ENCODE results near the gene SDE2.
"Not testable (repeated sequence)": the region's sequence is repeated elsewhere in the genome, so short reads cannot be mapped to it uniquely, and the experiment has no call there.

Gene SDE2

DNA sequence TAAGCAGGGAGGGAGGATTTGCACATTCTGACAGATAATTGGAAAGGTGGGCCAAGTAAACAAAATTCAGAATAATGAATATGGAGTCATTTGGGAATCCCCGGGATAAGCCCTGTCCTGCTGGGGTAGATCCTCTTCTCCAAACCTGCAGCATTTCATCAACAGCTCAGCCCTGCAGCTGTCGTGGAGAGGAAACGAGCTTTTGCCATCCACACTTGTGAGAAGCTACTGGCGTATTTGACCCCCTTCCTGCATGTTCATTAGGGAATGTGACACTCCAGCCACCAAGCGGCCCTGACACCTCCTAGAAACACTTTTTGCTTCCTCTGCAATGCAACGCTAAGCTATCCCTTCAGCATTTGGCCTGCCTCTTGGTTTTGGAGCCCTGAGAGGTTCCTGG is 50.1 kb downstream of the SDE2 start:
- TF ChIP-seq POLR2A (IDR thresholded peaks at IDR 0.05; ENCODE audit: low read depth, low read length): no peak
- DNase-seq (ENCODE audit: insufficient read length, low spot score): no peak
- no peak for FAIRE-seq

DNA sequence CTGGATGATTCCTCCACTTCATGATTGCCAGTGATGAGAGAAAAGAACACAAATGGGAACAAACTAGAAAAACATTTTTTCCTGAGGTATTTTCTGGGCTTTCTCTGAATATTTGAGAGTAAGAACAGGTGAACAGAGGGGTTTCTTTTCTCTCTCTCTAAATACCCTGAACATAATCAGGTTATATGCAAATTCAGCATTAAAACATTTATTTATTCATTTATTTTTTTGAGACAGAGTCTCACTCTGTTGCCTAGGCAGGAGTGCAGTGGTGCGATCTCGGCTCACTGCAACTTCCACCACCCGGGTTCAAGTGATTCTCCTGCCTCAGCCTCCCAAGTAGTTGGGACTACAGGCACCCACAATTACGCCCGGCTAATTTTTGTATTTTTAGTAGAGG is 52.3 kb downstream of the SDE2 start:
- no peak for FAIRE-seq
- TF ChIP-seq POLR2A (IDR thresholded peaks at IDR 0.05; ENCODE audit: low read depth, low read length): no peak
- DNase-seq (ENCODE audit: insufficient read length, low spot score): no peak

DNA sequence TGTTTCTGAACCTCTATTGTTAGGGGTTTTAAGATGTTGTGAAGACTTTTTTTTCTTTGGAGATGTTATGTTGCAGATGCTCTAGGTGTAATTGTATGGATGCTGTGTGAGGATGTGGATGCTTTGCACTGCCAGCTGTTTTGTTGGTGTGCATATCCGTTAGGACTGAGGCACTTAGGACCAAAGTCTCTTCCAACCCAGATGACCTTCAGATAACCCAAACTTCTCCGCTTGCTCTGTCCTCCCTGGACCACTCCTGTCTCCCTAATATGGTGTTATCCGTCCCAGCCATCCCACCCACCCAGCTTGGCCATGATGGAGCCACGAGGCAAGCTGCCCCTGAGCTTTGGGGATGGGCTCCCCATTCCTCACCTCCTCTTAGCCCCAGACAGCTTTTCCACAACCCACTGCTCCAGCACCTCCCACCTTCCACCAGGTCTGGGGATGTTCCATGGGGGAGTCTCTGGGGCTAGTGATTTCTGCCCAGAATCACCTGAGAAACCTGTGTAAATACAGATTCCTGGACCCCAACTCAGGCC is 53.0 kb downstream of the SDE2 start:
- TF ChIP-seq POLR2A (IDR thresholded peaks at IDR 0.05; ENCODE audit: low read depth, low read length): no peak
- no peak for DNase-seq (ENCODE audit: insufficient read length, low spot score)
- FAIRE-seq: no peak

DNA sequence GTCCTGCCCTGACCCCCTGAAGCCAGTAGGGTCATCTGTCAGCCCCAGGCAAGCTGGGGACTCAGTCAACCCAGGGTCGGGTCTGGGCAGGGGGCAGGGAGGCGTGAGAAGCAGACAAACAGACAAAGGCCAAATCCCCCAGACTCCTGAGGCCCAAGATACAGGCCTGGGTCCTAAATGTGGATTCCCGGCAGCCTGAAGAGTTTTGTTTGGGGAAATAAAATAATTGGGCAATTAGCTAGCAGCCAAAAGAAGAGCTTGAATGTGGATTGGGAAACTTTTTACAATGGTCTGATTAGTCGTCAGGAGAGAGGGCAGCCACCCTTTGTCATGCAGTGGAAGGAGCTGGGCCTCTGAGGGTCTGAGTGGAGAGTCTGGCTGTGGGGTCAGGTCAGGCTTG is 53.6 kb downstream of the SDE2 start:
- DNase-seq (ENCODE audit: insufficient read length, low spot score) (no peak), FAIRE-seq (no peak)
- no peak for TF ChIP-seq POLR2A (IDR thresholded peaks at IDR 0.05; ENCODE audit: low read depth, low read length)

DNA sequence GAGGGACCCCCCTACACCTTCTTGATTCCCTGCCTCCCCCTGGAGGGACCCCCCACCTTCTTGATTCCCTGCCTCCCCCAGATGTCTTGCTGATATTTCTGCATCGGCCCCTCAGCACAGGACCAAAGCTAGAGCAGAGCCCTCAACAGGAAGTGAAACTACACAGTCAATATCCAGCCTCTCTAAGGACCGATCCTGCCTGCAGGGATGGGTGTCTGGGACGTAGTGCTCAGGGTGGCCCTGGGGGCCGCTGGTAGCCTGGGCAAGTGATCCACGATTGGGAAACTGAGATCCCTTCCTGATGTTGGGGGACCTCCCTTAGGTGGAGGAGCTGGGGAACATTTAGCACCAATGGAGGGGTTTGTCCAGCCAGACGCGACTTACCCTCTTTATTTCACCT is 54.2 kb downstream of the SDE2 start:
- FAIRE-seq (no peak), DNase-seq (ENCODE audit: insufficient read length, low spot score) (no peak)
- no peak for TF ChIP-seq POLR2A (IDR thresholded peaks at IDR 0.05; ENCODE audit: low read depth, low read length)

DNA sequence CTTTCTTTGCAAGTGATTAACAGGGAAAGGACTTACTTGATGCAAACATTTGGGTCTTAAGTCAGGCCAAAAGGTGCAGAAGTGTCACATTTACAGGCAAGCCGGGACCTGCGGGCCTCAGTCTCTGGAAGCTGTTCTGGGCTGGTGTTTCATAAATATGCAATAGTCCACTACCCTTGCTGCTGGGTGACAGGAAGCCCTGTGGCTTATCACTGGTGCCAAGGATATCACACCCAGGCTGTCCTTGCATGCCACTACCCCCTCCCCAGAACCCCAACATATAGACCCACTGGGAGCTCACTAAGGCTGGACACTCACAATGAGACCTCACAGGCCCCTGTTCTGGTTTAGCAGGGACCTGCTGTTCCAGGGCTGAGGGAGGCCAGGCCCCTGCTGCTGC is 54.8 kb downstream of the SDE2 start:
- no peak for TF ChIP-seq POLR2A (IDR thresholded peaks at IDR 0.05; ENCODE audit: low read depth, low read length)
- no peak for FAIRE-seq
- no peak for DNase-seq (ENCODE audit: insufficient read length, low spot score)

DNA sequence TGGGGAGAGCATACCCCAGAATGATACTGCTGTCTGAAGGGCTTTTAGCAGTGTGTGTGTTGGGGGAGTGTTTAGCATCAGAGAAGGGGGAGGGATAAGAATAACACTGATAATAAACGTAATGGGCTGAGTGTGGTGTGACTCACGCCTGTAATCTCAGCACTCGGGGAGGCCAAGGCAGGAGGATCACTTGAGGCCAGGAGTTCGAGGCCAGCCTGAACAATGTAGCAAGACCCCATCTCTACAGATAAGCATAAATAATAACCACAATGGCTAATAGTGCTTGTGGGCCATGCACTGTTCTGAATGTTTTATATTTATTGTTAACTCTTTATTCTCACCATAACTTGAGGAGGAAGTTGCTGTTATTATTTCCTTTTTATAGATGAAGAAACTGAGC is 55.6 kb downstream of the SDE2 start:
- no peak for TF ChIP-seq POLR2A (IDR thresholded peaks at IDR 0.05; ENCODE audit: low read depth, low read length)
- DNase-seq (ENCODE audit: insufficient read length, low spot score): no peak
- FAIRE-seq: no peak

DNA sequence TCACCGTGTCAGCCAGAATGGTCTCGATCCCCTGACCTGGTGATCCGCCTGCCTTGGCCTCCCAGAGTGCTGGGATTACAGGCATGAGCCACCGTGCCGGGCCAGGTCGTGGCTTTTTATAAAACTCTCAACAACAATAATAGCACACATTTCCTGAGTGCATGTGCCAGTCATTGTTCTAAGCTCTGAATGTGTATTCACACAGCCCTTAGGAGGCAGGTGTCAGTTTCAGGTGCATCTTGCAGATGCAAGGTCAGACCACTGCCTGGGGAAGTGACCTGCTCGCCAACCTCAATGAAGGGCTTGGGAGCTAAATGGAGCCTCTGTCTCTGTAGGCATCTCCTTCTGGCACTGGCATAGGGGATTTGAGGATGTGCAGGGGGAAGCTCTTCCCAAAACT is 56.6 kb downstream of the SDE2 start:
- FAIRE-seq (no peak), DNase-seq (ENCODE audit: insufficient read length, low spot score) (no peak)
- TF ChIP-seq POLR2A (IDR thresholded peaks at IDR 0.05; ENCODE audit: low read depth, low read length): no peak

DNA sequence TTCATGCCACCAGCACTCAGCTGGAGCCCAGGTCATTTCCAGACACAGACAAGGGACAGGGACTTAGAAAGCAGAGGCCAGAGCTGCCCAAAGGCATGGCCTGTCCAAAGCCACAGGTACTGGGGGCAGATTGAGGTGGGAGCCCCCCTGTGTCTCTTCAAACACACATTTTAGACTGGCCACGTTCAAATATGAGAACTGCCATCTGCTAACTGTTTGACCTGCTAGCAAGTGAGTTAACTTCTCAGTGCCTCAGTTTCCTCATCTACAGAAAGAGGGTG is 57.3 kb downstream of the SDE2 start:
- FAIRE-seq: no peak
- TF ChIP-seq POLR2A (IDR thresholded peaks at IDR 0.05; ENCODE audit: low read depth, low read length): no peak

DNA sequence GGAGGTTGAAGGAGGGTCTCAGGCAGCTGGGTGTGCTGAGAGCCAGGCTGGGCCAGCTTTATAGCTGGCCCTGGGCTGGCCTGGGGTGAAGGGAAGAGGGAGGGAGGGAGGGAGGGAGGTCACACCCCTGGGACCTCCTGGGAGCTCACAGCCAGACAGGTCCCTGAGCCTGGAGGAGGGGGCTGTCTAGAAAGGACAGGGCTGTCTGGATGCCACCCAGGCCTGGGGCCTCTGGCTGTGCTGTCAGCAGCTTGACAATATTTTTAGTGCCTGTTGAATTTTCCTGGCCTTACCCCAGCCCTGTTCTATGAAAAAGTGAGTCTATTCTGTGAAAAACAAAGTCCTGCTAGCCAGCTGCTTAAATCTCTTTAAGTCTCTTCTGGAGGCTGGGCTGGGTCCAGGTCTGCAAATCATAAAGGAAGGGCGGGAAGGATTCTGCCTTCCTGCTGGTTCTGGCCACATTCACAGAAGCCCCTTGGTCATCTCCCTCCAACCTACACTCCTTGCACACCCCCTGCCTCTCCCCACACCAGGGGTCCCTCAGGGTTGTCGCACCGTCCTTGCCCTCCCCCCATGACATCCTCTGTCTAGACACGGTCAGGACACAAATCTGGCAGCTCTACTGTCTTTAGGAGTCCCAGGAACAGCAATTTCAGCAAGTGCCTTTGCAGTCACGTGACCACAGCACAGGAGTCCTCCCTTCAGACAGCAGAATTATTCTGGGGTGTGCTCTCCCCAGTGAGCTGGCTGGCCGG is 57.8 kb downstream of the SDE2 start, which contains the start of gene LEFTY2:
TSS of gene LEFTY2 (minus strand) at position 34 of the 755 bp plus-strand sequence. CDS start 80 bp downstream, outside the sequence.
- DNase-seq (ENCODE audit: insufficient read length, low spot score) (no peak), FAIRE-seq (no peak)
- TF ChIP-seq POLR2A (IDR thresholded peaks at IDR 0.05; ENCODE audit: low read depth, low read length): no peak

More for the DNA sequence above, 57.3 kb downstream of the SDE2 start:
- no peak for DNase-seq (ENCODE audit: insufficient read length, low spot score)

DNA sequence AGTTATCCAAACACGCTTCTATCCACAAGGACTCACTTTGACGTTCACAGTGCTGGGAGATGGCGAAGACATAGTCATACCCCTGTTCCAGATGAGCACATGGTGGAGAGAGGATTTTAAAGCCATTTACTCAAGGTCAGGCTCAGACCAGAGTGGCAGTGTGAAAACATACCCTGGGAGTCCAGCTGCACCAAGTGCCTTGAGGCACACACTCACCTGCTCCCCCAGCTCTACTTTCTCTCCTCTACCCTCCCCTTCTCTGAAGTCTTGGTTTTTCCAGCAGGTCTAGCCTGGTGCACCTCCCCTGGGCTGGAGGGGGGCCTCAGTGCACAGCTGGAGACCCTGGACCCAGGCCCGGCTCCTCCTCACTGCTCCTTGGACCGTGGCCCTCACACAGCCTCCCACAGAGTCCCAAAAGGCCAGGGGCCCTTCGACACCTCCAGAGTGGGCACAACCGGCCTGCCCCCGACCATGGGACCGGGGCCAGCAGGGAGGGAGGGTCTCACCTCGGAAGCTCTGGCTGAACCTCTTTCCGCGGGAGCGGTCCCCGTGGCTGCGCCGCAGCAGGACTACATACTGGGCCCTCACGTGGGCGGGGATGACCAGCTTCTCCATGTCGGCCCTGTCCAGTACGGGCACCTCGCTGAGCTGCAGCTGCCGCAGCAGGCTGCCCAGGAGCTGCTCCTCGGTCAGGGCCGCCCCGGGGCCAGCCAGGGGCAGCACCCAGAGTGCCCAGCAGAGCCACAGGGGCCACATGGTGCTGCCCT is 58.6 kb downstream of the SDE2 start:
- DNase-seq (ENCODE audit: insufficient read length, low spot score) (no peak), FAIRE-seq (no peak)
- TF ChIP-seq POLR2A (IDR thresholded peaks at IDR 0.05; ENCODE audit: low read depth, low read length): no peak

DNA sequence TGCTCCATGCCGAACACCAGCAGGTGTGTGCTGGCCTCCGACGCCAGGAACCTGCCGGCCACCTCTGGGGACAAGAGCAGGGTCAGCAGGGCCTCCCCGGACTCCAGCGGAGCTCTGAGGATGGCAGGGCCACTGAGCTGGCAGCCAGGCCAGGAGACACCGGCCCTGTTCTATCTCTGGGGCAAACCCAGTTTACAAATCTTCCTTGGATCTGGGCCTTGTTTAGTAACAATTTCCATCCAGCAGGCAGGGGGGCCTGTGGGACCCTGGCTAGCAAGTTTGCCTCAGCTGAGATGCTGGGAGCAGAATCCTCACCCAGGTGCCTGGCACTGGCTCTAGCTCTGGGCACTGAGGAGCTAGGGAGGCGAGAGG is 59.2 kb downstream of the SDE2 start:
- DNase-seq (ENCODE audit: insufficient read length, low spot score); FAIRE-seq: not testable (repeated sequence)

DNA sequence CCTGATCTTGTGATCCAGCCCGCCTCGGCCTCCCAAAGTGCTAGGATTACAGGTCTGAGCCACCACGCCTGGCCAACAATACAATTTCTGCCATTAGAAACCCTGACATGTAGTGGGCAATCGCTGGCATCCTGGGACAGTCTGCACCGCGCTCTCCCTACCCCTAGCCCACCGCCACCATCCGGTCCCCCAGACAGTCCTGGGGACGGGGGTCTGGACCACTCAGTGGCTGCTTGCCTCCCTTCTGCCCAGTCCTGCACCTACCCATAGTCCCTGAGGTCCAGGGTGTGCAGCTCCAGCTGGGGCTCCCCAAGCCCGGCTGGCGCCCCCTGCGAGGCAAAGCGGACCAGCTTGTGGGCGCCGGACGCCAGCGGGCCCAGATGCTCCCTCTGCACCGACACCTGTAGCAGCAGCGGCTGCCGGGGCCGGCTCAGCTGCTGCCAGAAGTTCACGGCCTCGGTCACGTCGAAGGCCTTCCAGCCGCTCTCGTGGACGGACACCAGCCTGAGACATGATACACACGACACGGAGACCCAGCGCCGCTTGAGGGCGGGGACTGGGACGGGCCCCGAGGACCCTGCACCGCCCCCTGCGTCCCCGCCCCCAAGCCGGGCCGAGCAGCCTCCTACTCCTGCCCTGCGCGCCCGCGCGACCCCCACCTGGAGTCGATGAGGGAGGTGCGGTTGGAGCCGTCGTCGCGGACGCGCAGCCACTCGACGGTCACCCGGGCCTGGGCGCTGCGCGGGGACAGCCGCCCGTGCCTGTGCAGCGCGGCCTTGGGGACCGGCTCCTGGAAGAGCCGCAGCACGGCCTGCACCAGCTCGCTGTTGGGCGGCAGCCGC is 59.8 kb downstream of the SDE2 start:
- not testable (repeated sequence) for FAIRE-seq

More for the DNA sequence above, 59.8 kb downstream of the SDE2 start:
- DNase-seq (ENCODE audit: insufficient read length, low spot score): not testable (repeated sequence)
